A549 (cell line): Measurements from ENCODE around the gene CDH2.

ENCODE experiments used
- ESRRA ChIP-seq: fragments of 150-350 bp; IDR thresholded peaks from 2 replicates; pipeline ENCODE4 v1.6.1; 2014; ENCODE audit warnings: mild to moderate bottlenecking, low read length, borderline replicate concordance
- JUN ChIP-seq, 2 experiments: fragments of >200 bp; sonication (Bioruptor Twin); formaldehyde crosslinking; IDR thresholded peaks; 2 replicates in 1 of 2; 3 replicates in 1 of 2; pipeline ENCODE4 v1.6.1; 2016 to 2017
- MAFK ChIP-seq: fragments of 450-650 bp; IDR thresholded peaks from 2 replicates; pipeline ENCODE4 v1.6.1; 2014; ENCODE audit not compliant: partially characterized antibody
- MYC ChIP-seq: IDR thresholded peaks from 2 replicates; pipeline ENCODE4 v1.6.1; 2012; ENCODE audit warnings: mild to moderate bottlenecking, inconsistent platforms, low read length, improper control_type of control experiment, borderline replicate concordance
- NFE2L2 ChIP-seq: fragments of 150-350 bp; conservative IDR thresholded peaks from 2 replicates; pipeline ENCODE4 v1.6.1; 2014; ENCODE audit warnings: low read length
- NPAS2 ChIP-seq: fragments of 250-450 bp; sonication (Bioruptor Pico); IDR thresholded peaks from 2 replicates; pipeline ENCODE4 v1.8.0; 2022; ENCODE audit warnings: mild to moderate bottlenecking, moderate library complexity, borderline replicate concordance
- POLR2AphosphoS2 ChIP-seq: conservative IDR thresholded peaks from 2 replicates; pipeline ENCODE4 v1.6.1; 2012; ENCODE audit warnings: low read length, improper control_type of control experiment, inconsistent platforms
- RCOR1 ChIP-seq: fragments of 150-350 bp; IDR thresholded peaks from 2 replicates; pipeline ENCODE4 v1.6.1; 2014; ENCODE audit warnings: antibody characterized with exemption, low read length, low read depth
- SREBF2 ChIP-seq: fragments of 450-650 bp; IDR thresholded peaks from 2 replicates; pipeline ENCODE4 v1.6.1; 2014; ENCODE audit warnings: mild to moderate bottlenecking, moderate library complexity
- TF ChIP-seq, protein P1 (sequence below): fragments of >200 bp; sonication (Bioruptor Twin); formaldehyde crosslinking; IDR thresholded peaks from 3 replicates; pipeline ENCODE4 v1.5.1; 2016

DNA sequence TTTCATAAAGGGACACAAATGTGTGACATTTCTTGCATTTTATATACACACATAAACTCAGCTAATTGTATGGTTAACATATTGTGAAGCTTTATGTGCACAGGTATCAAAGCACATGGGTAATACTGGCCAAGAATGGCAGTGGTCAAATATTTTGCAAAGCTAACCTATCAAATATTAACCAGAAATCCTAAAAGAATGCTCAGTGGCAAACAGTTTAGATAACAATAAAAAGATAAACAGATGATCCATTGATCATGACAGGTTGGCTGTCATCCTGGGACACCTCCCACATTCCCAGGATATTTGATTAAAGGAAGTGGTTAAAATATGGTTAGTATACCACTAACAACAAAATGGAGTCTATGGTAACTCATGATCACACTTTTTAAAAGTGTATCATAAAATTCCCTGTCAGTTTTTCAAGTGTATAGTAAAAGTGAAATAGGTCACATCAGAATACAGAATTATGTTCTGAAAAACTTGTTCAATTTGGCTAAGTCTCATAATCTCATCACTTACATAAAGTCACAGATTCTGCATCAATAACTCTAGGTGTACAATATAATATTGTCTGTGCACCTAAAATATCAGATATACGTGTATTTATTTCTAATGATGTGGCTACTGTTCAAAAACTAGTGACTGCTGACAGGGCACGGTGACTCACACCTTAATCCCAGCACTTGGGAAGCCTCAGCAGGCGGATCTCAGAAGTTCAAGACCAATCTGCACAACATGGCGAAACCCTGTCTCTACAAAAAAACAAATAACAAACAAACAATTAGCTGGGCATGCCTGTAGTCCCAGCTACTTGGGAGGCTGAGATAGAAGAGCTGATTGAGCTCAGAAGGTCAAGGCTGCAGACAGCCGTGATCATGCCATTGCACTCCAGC is 48.9 kb downstream of the CDH2 start:
- TF ChIP-seq MYC (no peak), NFE2L2 (no peak), NPAS2 (CRISPR knock-in tag) (no peak), ESRRA (no peak), RCOR1 (no peak), POLR2AphosphoS2 (no peak), MAFK (no peak), JUN (IDR thresholded peaks at IDR 0.05) (no peak), SREBF2 (no peak)
- TF ChIP-seq, protein P1, sequence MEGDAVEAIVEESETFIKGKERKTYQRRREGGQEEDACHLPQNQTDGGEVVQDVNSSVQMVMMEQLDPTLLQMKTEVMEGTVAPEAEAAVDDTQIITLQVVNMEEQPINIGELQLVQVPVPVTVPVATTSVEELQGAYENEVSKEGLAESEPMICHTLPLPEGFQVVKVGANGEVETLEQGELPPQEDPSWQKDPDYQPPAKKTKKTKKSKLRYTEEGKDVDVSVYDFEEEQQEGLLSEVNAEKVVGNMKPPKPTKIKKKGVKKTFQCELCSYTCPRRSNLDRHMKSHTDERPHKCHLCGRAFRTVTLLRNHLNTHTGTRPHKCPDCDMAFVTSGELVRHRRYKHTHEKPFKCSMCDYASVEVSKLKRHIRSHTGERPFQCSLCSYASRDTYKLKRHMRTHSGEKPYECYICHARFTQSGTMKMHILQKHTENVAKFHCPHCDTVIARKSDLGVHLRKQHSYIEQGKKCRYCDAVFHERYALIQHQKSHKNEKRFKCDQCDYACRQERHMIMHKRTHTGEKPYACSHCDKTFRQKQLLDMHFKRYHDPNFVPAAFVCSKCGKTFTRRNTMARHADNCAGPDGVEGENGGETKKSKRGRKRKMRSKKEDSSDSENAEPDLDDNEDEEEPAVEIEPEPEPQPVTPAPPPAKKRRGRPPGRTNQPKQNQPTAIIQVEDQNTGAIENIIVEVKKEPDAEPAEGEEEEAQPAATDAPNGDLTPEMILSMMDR = no peak
